GM18907 (cell line): Measurements from ENCODE around the gene TPCN2.
"Not testable (repeated sequence)": the region's sequence is repeated elsewhere in the genome, so short reads cannot be mapped to it uniquely, and the experiment has no call there.

Experiments used
- ATAC-seq: cut with Tn5 transposase; IDR thresholded peaks from one replicate; pipeline ENCODE4 v1.9.1; 2021; ENCODE audit warnings: mild to moderate bottlenecking, moderate library complexity; ENCODE audit not compliant: unreplicated experiment

The TPCN2 gene

GRCh38 chr11:69073469-69073868, 24.7 kb downstream of the TPCN2 start:
- no peak for ATAC-seq

DNA sequence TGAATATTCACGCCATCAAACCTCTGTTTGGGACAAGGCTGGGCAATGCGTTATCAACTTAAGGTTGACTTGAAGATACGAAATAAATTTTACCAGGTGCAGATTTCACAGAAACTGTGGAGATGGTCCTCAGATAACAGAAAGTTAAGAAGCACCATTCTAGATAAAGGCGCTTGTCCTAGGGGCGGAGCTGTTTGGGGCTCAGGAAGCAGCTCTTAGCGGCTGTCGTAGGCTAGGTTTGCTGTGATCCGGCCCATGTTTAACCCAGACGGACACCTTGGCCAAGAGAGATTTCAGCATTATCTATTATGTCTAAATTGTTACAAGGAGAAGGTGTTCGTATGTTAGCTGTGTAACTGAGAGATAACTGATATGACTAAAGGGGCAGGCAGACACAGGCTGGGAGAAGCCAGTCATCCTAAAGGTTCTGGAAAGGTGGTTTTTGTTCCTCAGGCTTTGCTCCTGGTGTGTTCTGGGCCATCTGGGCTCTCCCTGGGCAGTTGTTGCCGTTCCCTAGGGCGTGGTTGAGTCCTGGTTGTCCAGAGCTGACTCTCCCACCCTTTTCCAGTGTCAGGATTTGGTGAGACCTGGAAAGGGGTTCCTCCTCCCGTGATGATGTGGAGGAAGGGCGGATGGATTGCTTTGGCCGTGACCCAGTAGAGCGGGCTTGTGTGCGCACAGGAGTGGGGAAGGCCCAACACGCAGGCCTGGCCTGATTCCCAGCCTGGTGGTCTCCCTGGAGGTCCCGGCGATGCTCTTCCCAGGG, 25.8 kb downstream of the TPCN2 start:
- ATAC-seq, result no peak

- no peak for ATAC-seq
These were observed 26.8 kb downstream of the TPCN2 start for GRCh38 chr11:69075421-69076128.

DNA sequence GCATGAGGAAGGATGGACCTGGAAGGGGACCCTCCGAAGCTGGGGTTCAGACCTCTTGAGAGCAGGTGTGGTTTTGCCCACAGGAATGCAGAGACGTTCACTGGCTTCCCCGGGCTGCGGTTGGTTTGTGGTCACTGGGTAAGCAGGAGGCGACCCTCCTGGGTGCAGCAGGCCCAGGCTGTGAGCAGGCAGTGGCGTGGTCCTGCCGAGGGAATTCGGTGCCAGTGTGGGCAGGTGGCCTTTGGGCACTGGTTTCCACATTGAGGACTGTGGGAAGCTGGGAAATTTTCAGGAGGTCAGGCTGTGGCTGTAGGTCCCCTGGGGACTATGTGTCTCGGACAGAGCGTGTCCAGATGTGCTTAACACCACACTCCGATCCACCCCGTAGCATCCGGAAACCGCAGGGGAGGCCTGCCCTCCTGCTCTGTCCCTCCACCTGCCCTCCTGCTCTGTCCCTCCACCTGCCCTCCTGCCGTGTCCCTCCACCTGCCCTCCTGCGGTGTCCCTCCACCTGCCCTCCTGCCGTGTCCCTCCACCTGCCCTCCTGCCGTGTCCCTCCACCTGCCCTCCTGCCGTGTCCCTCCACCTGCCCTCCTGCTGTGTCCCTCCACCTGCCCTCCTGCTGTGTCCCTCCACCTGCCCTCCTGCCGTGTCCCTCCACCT, 27.5 kb downstream of the TPCN2 start:
- ATAC-seq, result no peak

DNA sequence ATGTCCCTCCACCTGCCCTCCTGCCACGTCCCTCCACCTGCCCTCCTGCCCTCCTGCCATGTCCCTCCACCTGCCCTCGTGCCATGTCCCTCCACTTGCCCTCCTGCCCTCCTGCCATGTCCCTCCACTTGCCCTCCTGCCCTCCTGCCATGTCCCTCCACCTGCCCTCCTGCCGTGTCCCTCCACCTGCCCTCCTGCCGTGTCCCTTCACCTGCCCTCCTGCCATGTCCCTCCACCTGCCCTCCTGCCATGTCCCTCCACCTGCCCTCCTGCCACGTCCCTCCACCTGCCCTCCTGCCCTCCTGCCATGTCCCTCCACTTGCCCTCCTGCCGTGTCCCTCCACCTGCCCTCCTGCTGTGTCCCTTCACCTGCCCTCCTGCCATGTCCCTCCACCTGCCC, 28.2 kb downstream of the TPCN2 start:
- ATAC-seq, result not testable (repeated sequence)

DNA sequence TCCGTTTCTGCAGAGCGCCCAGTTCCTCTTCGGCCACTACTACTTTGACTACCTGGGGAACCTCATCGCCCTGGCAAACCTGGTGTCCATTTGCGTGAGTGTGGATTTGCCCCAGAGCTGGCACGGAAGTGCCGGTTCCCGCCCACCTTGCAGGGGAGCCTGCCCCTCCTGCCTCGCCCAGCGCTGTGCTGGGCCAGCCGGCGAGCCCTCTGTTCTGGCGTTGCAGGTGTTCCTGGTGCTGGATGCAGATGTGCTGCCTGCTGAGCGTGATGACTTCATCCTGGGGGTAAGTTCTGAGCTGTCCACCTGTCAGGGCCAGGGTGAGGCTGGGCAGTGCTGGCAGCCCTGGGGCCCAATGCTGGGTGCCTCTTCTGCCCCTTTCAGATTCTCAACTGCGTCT, 29.8 kb downstream of the TPCN2 start:
- no peak for ATAC-seq

DNA sequence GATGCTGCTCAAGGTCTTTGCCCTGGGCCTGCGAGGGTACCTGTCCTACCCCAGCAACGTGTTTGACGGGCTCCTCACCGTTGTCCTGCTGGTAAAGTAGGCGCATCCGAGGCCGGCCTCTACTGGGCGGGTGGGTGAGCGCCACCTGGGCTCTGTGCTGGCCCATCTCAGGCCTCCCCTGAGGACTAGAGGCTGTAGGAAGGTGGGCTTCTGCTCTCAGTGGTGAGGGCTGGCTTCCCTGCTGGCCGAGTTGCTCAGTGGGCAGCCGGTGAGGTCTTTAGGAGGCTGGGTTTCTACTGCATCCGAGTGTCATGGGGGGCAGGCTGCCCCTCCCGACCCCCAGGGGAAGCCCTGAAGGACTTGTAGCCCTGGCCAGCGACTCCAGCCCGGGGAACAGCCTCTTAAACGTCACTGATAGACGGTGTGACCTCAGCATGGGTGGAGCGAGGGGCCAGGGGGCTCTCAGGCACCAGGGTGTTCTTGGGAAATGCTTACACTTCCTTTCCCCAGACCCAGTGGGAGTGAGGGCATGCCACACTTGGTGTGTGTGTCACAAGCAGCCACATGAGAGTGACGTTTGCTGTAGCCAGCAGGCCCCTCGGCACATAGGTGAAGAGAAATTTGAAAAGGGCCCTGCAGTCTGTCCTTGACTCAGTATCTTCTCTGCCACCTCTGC, 30.3 kb downstream of the TPCN2 start:
- no peak for ATAC-seq

- ATAC-seq, result no peak
These were observed 31.0 kb downstream of the TPCN2 start for GRCh38 chr11:69079661-69080256.

DNA sequence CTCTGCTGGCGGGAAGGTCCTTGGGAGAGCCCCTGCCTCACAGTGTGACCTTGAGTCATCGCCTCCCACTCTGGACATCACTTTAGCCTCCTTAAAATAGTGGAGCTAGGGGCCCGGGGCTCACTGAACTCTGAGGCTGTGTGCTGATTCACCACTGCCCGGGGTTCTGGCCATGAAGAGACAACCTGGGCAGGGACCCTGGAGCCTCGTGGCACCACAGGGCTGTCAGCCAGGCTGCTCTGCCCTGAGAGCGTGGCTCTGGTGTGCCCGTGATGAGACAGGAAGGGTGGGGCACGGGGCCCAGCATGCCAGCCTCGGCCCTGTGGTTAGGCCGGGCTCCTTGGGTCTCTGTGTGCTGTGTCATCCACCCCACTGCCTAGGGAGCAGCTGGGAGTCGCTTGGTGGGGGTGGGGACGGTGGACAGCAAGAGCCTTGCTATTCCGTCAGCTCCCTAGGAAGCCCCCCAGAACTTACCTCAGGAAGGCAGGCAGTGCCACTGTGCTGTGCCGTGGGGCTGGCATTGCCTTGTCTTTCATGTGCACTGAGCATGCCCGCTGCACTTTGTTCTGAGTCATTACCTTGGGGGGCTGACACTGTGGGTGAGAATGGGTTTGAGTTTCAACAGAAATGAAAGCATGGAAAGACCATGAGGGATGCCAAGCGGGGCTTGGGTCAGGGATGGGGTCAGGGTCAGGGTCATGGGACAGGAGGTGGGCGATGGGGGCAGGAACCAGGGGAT, 31.7 kb downstream of the TPCN2 start:
- no peak for ATAC-seq

DNA sequence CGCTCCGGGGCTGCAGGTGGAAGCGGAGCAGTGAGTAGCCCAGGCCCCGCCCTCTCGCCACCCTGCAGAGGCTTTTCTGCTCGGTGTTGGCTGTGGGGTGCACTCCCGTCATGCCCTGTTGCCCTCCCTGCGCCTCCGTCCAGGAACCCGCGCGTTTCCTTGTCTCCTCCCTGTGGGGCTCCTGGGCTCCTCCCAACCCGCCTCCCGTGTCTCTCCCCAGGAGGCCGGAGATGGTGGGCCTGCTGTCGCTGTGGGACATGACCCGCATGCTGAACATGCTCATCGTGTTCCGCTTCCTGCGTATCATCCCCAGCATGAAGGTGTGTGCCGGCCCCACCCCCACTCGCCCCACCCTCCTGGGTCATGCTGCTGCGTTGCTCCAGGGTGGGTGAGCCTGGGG, 32.4 kb downstream of the TPCN2 start:
- no peak for ATAC-seq

GRCh38 chr11:69083531-69084247, 35.0 kb downstream of the TPCN2 start:
- no peak for ATAC-seq

DNA sequence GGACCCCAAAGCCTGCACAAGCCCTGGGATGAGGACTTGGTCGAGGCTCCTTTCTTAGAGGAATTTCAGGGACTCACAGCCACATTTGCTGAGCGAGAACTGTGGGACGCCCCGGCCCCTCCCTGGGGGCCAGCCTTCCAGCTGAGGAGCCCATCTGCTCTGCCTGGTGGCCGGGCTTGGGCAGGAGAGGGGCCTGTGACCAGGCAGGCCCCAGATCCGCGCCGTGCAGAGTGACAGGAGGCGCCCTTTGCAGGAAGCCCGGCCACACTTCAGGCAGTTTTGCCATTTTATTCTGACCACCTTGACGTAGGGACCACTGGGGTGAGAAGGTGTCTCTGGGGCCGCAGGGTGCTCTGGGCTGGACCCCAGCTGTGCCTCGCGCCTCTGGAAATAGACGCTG, 35.6 kb downstream of the TPCN2 start:
- ATAC-seq, result no peak

DNA sequence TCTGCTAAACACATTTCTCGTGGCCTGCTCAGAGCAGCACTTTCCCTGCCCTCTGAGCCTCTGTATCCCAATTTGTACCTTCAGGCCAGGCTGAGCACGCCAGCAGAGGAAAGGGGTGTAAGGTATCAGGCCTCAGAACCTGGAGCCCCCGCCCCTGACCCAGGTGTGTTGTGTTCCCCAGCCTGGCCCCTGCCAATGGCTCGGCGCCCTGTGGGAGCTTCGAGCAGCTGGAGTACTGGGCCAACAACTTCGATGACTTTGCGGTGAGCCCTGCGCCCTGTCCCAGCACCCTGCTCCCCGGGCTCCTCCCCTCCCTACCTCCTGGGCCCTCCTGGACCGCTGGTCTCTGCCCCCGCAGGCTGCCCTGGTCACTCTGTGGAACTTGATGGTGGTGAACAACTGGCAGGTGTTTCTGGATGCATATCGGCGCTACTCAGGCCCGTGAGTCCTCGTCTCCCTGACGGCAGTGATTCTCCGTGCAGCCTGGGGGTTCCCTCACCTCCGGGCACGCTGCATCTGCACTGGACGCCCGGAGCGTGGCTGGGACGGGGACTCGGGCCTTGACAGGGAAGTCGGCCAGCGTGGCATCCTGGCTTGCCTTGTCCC, 36.9 kb downstream of the TPCN2 start:
- ATAC-seq, result no peak

DNA sequence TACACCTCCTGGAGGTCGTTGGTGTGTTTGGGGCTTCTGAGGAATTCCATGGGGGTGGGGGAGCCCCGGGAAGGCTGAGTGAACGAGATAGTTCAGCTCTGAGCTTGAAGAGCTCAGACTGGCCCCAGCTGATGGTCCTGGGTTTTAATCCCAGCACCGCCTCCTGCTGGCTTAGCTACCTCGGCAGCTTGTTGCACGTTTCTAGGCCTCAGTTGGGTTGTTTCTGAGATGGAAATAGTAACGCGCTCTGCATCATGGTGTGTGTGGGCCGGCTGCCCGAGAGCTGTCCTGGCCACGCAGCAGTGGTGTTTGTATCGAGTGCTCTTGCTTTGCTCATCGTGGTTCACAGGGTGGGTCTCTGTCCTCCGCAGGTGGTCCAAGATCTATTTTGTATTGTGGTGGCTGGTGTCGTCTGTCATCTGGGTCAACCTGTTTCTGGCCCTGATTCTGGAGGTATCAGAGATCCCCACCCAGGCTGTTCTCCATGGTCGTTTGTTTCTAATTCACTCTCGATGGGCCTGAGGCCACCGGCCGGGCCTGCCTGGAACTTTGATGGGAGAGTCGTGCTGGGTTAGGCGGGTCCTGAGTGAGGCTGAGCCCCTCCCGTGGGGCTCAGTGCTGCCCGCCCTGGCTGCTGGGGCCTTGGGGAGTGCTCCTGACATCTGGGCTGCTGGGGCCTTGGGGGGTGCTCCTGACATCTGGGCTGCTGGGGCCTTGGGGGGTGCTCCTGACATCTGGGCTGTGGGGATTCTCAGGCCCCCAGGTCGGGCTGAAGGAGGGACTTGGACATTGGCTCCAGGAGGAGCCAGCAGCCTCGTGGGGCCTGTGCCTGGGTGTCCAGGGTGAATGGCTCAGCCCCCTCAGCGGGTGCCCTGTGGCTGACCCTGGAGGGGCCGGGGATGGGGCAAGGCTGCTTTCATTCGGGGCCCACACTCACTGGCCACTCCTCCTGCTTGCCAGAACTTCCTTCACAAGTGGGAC, 37.7 kb downstream of the TPCN2 start:
- no peak for ATAC-seq

DNA sequence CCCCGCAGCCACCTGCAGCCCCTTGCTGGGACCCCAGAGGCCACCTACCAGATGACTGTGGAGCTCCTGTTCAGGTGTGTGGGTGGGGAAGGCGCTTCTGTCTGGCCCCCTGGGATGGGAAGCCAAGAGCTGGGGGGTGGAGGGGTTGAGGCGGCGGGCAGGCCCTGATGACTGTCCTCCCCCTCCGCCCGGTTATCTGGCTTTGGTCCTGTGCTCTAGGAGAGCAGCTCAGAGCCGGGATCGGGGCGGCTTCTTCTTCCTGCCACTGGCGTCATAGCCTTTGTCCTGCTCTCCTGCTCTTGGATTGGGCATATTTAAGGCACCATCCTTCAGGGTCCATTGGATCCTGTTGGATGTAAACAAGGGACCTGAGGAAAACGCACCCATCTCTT, 38.4 kb downstream of the TPCN2 start:
- ATAC-seq, result no peak

DNA sequence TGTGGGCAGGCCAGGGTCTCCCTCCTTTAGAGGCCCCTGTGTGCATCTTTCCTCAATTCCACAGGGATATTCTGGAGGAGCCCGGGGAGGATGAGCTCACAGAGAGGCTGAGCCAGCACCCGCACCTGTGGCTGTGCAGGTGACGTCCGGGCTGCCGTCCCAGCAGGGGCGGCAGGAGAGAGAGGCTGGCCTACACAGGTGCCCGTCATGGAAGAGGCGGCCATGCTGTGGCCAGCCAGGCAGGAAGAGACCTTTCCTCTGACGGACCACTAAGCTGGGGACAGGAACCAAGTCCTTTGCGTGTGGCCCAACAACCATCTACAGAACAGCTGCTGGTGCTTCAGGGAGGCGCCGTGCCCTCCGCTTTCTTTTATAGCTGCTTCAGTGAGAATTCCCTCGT, 39.1 kb downstream of the TPCN2 start:
- no peak for ATAC-seq

GRCh38 chr11:69088676-69089146, 40.0 kb downstream of the TPCN2 start:
- ATAC-seq, result no peak

- ATAC-seq, result no peak
These were observed 40.5 kb downstream of the TPCN2 start for GRCh38 chr11:69089258-69089657.
